OCI-LY1 (cell line): Measurements from ENCODE around the gene ZNF91.

ENCODE experiments used
- H2AFZ ChIP-seq: fragments of 200-600 bp; sonication (generic), shearing (Covaris generic); 2 replicates; pipeline ENCODE4 v1.6.0; 2014; ENCODE audit warnings: antibody characterized with exemption, mild to moderate bottlenecking, low read length
- H3F3A ChIP-seq: fragments of 200-600 bp; sonication (generic), shearing (Covaris generic); 2 replicates; pipeline ENCODE4 v1.6.0; 2014; ENCODE audit warnings: mild to moderate bottlenecking, antibody characterized with exemption, low read length, moderate library complexity; ENCODE audit not compliant: insufficient read depth
- H3K27ac ChIP-seq: fragments of 200-600 bp; sonication (generic); 2 replicates; pipeline ENCODE4 v1.5.1; 2014; ENCODE audit warnings: low read length, mixed run types, mild to moderate bottlenecking, low read depth; ENCODE audit not compliant: poor library complexity, severe bottlenecking
- H3K27me3 ChIP-seq: fragments of 200-600 bp; sonication (generic); 2 replicates; pipeline ENCODE4 v1.6.0; 2014; ENCODE audit warnings: antibody characterized with exemption, mild to moderate bottlenecking, low read length, moderate library complexity; ENCODE audit not compliant: insufficient read depth
- H3K36me3 ChIP-seq: fragments of 200-600 bp; sonication (generic); 2 replicates; pipeline ENCODE4 v1.6.1; 2014; ENCODE audit warnings: mild to moderate bottlenecking, antibody characterized with exemption, low read length, moderate library complexity, mixed read lengths; ENCODE audit not compliant: insufficient read depth
- H3K4me1 ChIP-seq: fragments of 200-600 bp; sonication (generic); 2 replicates; pipeline ENCODE4 v1.5.1; 2014; ENCODE audit warnings: mild to moderate bottlenecking, low read length, moderate library complexity; ENCODE audit not compliant: insufficient read depth, severe bottlenecking
- H3K4me2 ChIP-seq: fragments of 200-600 bp; sonication (generic), shearing (Covaris generic); 2 replicates; pipeline ENCODE4 v1.6.1; 2014; ENCODE audit warnings: low read length
- H3K4me3 ChIP-seq: fragments of 200-600 bp; sonication (generic); 2 replicates; pipeline ENCODE4 v1.5.1; 2014; ENCODE audit warnings: low read length, low read depth, mild to moderate bottlenecking, mixed read lengths; ENCODE audit not compliant: poor library complexity, severe bottlenecking
- H3K79me2 ChIP-seq: fragments of 200-600 bp; shearing (Covaris generic); 2 replicates; pipeline ENCODE4 v1.6.1; 2016; ENCODE audit warnings: mixed run types, low read length, mixed read lengths; ENCODE audit not compliant: insufficient read depth
- H3K9ac ChIP-seq: fragments of 200-600 bp; sonication (generic), shearing (Covaris generic); 2 replicates; pipeline ENCODE4 v1.6.1; 2014; ENCODE audit warnings: mild to moderate bottlenecking, low read length, mixed read lengths
- H3K9me2 ChIP-seq: fragments of 200-600 bp; sonication (generic), shearing (Covaris generic); 2 replicates; pipeline ENCODE4 v1.6.1; 2014; ENCODE audit warnings: low read depth, mild to moderate bottlenecking, low read length, mixed read lengths
- H3K9me3 ChIP-seq: fragments of 200-600 bp; shearing (Covaris generic); 2 replicates; pipeline ENCODE4 v1.6.1; 2014; ENCODE audit warnings: low read length, mixed read lengths
- H4K20me1 ChIP-seq: fragments of 200-600 bp; sonication (generic), shearing (Covaris generic); 2 replicates; pipeline ENCODE4 v1.6.0; 2016; ENCODE audit warnings: mild to moderate bottlenecking, low read length; ENCODE audit not compliant: insufficient read depth
- CTCF ChIP-seq: fragments of 200-600 bp; sonication (generic), shearing (Covaris generic); IDR thresholded peaks from 2 replicates; pipeline ENCODE4 v1.5.1; 2017; ENCODE audit warnings: mild to moderate bottlenecking, antibody characterized with exemption, low read length, moderate library complexity, mixed read lengths
- EZH2 ChIP-seq: fragments of 200-600 bp; sonication (generic), shearing (Covaris generic); IDR thresholded peaks from 2 replicates; pipeline ENCODE4 v1.8.0; 2017; ENCODE audit warnings: borderline replicate concordance, mixed run types, mild to moderate bottlenecking, antibody characterized with exemption, low read length, moderate library complexity, mixed read lengths

The ZNF91 gene

GRCh38 chr19:23351806-23352205 lies 43.5 kb downstream of the ZNF91 start:
- Histone ChIP-seq H3K79me2 (0 out of 2 replicates have a peak, but pooled peaks cover 4% of the 10 kb centered on the region), H3K9ac (no peak overlapping the region), H3K36me3 (peaks cover 21% of the 10 kb centered on the region), H2AFZ (no peak overlapping the region), H3K27me3 (no peaks in the 10 kb centered on the region), H3K4me1 (no peaks in the 10 kb centered on the region), H3K4me2 (no peak overlapping the region), H3K9me2 (no peaks in the 10 kb centered on the region), H3K27ac (no peak overlapping the region), H3K9me3 (peaks cover 43% of the 10 kb centered on the region), H4K20me1 (no peaks in the 10 kb centered on the region), H3F3A (no peaks in the 10 kb centered on the region), H3K4me3 (no peak overlapping the region)
- TF ChIP-seq EZH2 (no peak), CTCF (no peak)

- H3K27me3 ChIP-seq, result no peaks in the 10 kb centered on the region
- H3K27ac ChIP-seq, result no peak overlapping the region
- H3K4me1 ChIP-seq, result no peaks in the 10 kb centered on the region
- no peaks in the 10 kb centered on the region for H3K79me2 ChIP-seq
- no peak overlapping the region for H3K9ac ChIP-seq
- no peaks in the 10 kb centered on the region for H4K20me1 ChIP-seq
- no peak overlapping the region for H3K4me3 ChIP-seq
- no peaks in the 10 kb centered on the region for H3K9me2 ChIP-seq
- peaks cover 39% of the 10 kb centered on the region for H3K36me3 ChIP-seq
- H3K4me2 ChIP-seq, result no peak overlapping the region
- H3F3A ChIP-seq, result no peaks in the 10 kb centered on the region
- peaks cover 35% of the 10 kb centered on the region for H3K9me3 ChIP-seq
- TF ChIP-seq CTCF (no peak), EZH2 (no peak)
- no peak overlapping the region for H2AFZ ChIP-seq
These were observed 48.6 kb downstream of the ZNF91 start for GRCh38 chr19:23346696-23347095.

- H3K79me2 ChIP-seq, result no peaks in the 10 kb centered on the region
- H3K9me2 ChIP-seq, result no peaks in the 10 kb centered on the region
- no peak overlapping the region for H3K27ac ChIP-seq
- TF ChIP-seq EZH2, result no peak
- peak; percentile 8; the same call in 1 of the 2 replicates for TF ChIP-seq CTCF
- peaks cover 35% of the 10 kb centered on the region for H3K9me3 ChIP-seq
- no peaks in the 10 kb centered on the region for H4K20me1 ChIP-seq
- no peak overlapping the region for H2AFZ ChIP-seq
- H3K4me1 ChIP-seq, result no peaks in the 10 kb centered on the region
- H3K4me2 ChIP-seq, result no peak overlapping the region
- H3K4me3 ChIP-seq, result no peak overlapping the region
- H3F3A ChIP-seq, result no peaks in the 10 kb centered on the region
- H3K9ac ChIP-seq, result no peak overlapping the region
- H3K27me3 ChIP-seq, result no peaks in the 10 kb centered on the region
- H3K36me3 ChIP-seq, result peaks cover 40% of the 10 kb centered on the region
These were observed 49.4 kb downstream of the ZNF91 start for GRCh38 chr19:23345838-23346237.
